ENCODE results near the gene GLIS2. TPM values are rescaled to one million over a fixed set of nuclear protein-coding genes. Genes with fewer than 3 reads are reported as not detected.

The GLIS2 gene
- polyA plus RNA-seq, 3 donors = 6.2 to 13.6 (median 11.2) TPM

DNA sequence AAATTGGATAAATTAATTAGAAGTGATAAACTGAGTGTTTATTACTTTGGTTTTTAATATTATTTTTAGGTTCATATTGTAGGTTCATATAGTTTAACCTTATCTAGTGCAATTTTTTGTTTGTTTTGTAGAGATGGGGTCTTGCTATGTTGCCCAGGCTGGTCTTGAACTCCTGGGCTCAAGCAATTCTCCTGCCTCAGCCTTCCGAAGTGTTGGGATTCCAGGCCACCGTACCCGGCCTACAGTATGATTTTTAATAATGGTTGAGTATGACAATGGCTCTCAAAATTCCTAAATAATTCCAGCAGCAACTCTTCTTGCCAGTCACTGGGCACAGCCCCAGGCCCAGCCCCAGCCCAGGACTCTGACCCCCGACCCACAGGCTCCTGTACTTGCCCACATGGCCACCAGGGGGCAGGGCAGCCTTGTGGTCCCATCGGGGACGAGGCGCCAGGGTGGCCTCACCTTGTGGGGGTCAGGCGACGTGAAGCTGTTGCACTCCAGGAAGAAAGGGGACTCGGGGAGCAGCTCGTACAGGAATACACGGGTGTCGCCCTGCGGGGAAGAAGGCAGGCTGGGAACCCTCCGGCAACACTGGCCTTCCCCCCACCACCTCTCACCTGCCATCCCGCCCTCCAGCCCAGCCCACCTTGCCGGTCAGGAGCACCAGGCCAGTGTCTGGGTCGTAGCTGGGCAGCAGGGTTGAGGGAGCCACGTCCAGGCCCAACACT is 43.1 kb downstream of the GLIS2 start:
- 41 to 59% (median 57%) methylated on average over 19 of the region's 19 CpGs for WGBS, 3 donors
- H3K27ac ChIP-seq (ENCODE audit: low read depth, low read length) = no peak overlapping the region

DNA sequence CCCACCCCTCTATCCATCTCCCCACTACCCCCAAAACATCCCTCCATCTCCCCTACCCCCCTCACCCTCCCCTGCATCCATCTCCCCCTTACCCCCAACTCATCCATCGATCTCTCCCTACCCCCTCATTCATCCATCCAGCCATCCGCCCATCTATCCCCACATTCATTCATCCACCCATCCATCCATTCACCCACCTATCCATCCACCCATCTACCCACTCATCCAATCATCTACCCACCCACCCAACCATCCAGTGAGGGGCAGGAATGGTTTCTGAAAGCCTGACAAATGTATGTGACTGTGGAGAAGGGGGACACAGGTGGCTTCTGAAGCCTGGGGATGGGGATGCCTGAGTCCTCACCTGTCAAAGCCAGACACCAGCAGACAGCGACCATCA is 44.0 kb downstream of the GLIS2 start:
- WGBS, 3 donors = 94 to 98% (median 94%) methylated on average over 3 of the region's 3 CpGs

GRCh38 chr16:4360538-4361021 is 44.7 kb downstream of the GLIS2 start:
- 88 to 89% (median 89%) methylated on average over 8 to 11 of the region's 11 CpGs for WGBS, 3 donors
- no peak overlapping the region for H3K27ac ChIP-seq (ENCODE audit: low read depth, low read length)

More for the DNA sequence above, 44.0 kb downstream of the GLIS2 start:
- no peak overlapping the region for H3K27ac ChIP-seq (ENCODE audit: low read depth, low read length)

- WGBS, 3 donors = 97 to 98% (median 97%) methylated on average over 25 to 28 of the region's 28 CpGs
- H3K27ac ChIP-seq (ENCODE audit: low read depth, low read length) = no peak overlapping the region
Measured at GRCh38 chr16:4361033-4361943, 45.4 kb downstream of the GLIS2 start.

GRCh38 chr16:4361944-4362311 is 46.1 kb downstream of the GLIS2 start:
- no peak overlapping the region for H3K27ac ChIP-seq (ENCODE audit: low read depth, low read length)
- 94% methylated on average over 12 of the region's 12 CpGs for WGBS, 3 donors

DNA sequence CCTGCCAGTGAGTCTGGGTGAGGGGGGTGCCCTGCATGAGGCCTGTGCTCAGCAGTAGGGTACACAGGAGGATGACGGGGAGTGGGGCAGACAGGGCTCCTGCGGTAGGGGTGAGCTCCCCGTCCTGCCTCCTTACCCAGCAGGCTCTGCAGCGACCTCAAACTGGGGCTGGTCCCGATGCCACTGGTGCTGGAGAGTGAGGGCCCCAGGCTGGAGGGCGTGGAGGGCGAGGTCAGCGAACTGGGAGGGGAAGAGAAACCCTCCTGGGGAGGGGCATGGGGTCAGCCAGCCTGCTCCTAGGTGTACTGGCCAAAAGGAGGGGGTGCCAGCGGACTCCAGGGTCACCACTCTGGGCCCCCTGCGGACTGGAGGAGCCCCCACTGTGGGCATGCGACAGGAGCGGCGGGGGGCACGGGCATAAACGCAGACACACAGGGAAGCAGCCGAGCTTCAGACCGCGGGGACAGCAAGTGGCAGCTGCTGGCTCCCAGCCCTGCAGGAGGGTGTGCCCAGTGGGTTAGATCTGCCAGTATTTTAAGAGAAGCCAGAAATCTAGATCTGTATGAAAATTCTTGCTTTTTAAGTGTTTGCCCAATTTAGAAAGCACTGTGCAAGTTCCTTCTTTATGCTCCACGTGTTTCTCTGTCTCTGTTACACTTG is 46.7 kb downstream of the GLIS2 start:
- 88 to 89% (median 88%) methylated on average over 19 of the region's 19 CpGs for WGBS, 3 donors
- H3K27ac ChIP-seq (ENCODE audit: low read depth, low read length) = no peak overlapping the region

DNA sequence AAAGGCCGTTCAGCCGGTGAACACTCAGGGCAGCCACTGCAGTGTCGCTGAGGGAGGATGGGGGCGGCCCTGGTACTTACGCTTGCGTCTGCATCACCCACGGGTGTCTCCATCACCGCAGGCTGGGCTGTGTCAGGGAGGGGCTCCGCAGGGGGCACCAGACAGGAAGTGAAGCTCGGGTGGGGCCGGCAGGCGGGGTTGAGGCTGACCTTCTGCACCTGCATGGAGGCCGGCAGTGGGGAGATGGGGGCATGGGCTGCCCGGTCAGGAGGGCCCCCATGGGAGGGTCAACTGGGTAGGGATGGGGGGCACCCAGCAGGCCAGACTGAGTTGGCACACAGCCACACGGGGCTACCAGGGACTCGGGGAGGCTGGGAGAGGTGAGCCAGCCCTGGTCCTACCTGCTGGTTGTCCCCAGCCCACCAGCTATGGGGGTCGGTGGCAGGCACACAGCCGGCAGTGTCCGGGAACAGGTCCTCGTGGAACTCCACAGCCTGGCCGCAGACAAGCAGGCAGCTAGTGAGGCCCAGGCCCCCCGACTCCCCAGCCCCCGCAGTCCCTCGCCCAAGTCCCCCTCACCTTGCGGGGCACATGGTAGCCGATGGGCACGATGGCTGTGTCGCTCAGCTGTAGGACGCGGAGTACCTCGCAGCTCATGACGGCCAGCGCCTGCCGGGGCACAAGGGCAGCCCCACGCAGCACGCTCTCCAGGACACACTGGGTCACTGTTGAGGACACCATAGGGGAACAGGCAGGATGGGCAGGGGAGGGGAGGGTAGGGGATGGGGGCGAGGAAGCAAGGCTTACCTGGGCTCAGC is 48.5 kb downstream of the GLIS2 start:
- 93 to 94% (median 93%) methylated on average over 36 to 37 of the region's 37 CpGs for WGBS, 3 donors

DNA sequence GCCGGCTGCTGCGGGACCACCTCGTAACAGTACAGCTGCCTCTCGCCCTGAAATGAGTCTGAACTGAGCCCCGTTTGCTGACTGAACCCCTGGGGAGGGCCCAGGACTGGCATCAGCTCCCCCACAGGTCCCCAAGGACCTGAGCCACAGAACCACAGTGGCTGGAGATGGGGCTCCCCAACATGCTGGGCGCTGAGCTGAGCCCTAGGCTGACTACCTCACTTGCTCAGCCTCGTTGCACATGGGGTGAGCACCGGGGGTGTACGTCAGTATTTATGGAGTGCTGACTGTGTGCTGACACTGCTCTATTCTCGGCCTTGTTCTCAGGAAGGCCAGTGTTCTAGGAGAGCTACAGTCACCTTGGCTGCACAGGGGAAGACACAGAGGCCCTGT is 49.1 kb downstream of the GLIS2 start:
- 92 to 94% (median 93%) methylated on average over 10 of the region's 10 CpGs for WGBS, 3 donors
- no peak overlapping the region for H3K27ac ChIP-seq (ENCODE audit: low read depth, low read length)

More for the DNA sequence above, 48.5 kb downstream of the GLIS2 start:
- no peak overlapping the region for H3K27ac ChIP-seq (ENCODE audit: low read depth, low read length)

DNA sequence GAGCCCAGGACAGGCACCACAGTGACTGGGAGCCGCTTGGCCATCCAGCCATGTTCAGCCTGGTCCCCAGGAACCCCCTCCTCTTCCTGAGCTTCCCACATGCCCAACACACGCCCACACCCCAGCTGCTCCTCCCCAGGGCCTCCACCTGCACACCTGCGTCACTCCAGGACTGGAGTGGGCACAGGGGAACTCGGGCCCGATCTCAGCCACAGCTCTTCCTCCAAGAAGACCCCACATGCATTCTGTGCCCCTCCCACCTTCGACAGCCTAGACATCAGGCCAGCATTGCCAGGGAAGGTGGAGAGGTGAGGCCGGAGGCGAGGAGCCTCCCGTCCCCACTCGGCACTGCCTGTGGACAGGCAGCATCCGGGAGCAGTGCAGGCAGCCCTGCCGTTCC is 49.7 kb downstream of the GLIS2 start:
- no peak overlapping the region for H3K27ac ChIP-seq (ENCODE audit: low read depth, low read length)
- 95 to 97% (median 95%) methylated on average over 12 of the region's 12 CpGs for WGBS, 3 donors

DNA sequence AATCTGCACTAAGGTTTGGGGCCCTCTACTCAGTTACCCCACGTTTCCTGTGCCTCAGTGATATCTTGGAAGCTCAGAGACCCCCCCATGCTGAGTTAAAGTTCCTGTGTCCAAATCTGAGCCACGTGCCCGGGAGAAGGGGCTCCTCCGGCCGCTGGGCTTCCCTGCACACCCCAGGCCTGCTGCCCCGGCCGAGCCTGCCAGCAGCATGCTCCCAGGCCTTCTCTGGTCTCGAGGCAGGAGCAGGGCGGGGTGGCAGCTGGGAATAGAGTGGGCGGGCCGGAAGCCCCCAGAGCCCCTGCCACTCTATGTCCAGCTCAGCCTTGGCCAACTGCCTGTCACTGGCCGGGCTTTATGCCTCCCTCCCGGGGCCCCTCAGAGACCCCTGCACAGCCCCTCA is 50.1 kb downstream of the GLIS2 start:
- WGBS, 3 donors = 92 to 96% (median 95%) methylated on average over 13 of the region's 13 CpGs
- H3K27ac ChIP-seq (ENCODE audit: low read depth, low read length) = no peak overlapping the region

DNA sequence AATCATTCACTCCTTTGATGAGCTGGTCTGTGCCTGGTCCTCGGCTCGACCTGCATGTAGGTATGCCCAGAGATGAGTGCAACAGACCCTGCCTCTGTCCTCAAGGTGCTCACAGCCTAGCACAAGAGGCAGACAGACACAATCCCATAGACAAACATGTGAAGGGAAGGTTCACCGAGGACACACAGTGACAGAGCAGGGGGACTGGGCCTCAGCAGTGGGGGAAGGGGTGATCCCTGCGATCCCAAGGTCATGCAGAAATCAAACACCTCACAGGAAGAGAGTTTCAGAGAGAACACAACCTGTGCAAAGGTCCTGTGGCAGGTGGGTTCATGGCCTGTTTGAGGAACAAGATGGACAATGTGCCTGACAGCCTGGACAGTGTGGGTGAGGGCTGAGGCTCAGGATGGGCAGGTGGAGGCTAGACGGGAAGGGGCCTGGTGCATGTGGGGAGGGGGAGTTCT is 51.6 kb downstream of the GLIS2 start:
- 92 to 96% (median 96%) methylated on average over 5 of the region's 5 CpGs for WGBS, 3 donors
- no peak overlapping the region for H3K27ac ChIP-seq (ENCODE audit: low read depth, low read length)

DNA sequence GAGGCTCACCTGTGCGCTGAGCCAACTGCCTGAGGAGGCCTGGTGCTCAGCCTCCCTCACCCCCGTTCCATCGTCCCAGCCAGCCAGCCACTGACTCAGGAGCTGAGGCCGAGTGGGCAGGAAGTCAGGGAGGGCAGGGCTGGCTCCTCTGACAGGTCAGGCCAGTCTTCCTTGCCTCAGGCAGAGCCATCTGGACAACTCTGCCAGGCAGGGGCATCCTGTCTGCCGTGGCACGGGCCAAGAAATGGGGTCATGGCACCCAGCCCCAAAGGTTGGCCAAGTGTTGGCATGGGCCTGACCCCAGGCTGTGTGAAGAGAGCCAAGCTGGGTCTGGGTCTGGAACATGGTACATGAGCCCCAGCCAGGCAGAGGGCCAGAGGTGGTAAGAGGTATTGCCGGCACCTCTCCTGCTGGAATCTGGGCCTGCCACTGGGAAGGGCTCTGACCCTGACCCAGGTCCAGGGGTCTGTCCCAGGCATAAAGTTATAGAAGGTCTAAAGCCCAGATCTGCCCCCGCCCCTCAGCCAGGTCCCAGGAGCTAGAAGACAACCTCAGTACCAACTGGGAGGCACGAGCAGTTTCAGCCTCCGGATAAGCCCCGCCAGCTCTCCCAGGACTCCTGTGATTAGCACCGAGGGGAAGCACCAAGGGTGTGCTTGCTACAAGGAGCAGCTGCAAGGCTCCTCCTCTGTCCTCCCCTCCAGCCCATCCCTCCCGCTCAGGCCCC is 53.3 kb downstream of the GLIS2 start:
- no peak overlapping the region for H3K27ac ChIP-seq (ENCODE audit: low read depth, low read length)
- WGBS, 3 donors = 85 to 90% (median 90%) methylated on average over 13 of the region's 13 CpGs

- no peak overlapping the region for H3K27ac ChIP-seq (ENCODE audit: low read depth, low read length)
- 71 to 82% (median 72%) methylated on average over 3 of the region's 3 CpGs for WGBS, 3 donors
Measured at GRCh38 chr16:4370151-4370550, 54.3 kb downstream of the GLIS2 start.

- H3K27ac ChIP-seq (ENCODE audit: low read depth, low read length) = no peak overlapping the region
- WGBS, 3 donors = 63 to 67% (median 66%) methylated on average over 14 of the region's 14 CpGs
Measured at GRCh38 chr16:4370570-4371356, 54.9 kb downstream of the GLIS2 start.

- H3K27ac ChIP-seq (ENCODE audit: low read depth, low read length) = peak within 1 kb of the TSS; percentile 14
- WGBS, 3 donors = 4 to 6% (median 5%) methylated on average over 33 to 50 of the region's 50 CpGs
Measured at GRCh38 chr16:4371357-4372000, 55.6 kb downstream of the GLIS2 start, which contains the start of gene VASN. Gene VASN, plus strand, starts transcription at chr16:4371848. Its CDS starts 9,030 bp downstream, at chr16:4380878.

DNA sequence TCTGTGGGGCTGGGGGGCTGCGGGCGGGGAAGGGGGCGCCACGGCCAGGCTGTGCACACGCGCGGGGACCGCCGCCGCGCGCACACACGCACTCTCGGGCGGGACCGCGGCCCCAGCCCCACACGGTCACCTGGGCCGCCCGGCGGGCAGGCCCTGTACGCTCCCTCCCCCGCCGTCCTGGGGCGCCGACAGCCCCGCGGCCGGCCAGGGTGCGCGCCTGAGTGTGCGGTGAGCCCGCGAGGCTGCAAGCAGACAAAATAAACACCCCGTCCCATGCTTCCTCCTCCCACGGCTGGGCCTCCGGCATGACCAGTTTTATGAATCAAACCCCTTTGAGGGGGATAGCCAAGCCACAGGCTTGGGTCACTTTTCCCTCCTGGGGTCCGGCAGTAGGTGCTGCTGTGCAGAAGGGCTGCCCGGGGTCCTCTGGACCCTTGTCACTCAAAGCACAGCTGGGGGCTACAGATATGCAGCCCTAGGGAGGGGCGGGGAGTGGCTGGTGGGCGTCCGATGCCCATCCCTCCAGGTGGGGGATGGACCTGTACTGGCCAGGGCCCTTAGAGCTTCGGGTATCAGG is 56.2 kb downstream of the GLIS2 start:
- peak overlapping the region; percentile 14 for H3K27ac ChIP-seq (ENCODE audit: low read depth, low read length)
- 6 to 7% (median 7%) methylated on average over 26 to 43 of the region's 43 CpGs for WGBS, 3 donors

Data from adipose tissue (tissue), 3 donors.